Mucosa of rectum (tissue), 2 donors: ENCODE data around the gene GC.
A peak's percentile ranks its signal among the peaks of the same experiment; 100 is the strongest.

Source experiments
- H3K27ac ChIP-seq, 2 donors: one replicate each; pipeline ENCODE4 v1.7.0; 2013; ENCODE audit warnings: inconsistent platforms in 2 of 2, low read depth in 2 of 2, low read length in 2 of 2
- H3K27me3 ChIP-seq, 2 donors: one replicate each; pipeline ENCODE4 v1.7.0; 2013; ENCODE audit warnings: low read length in 2 of 2; ENCODE audit not compliant: control insufficient read depth in 2 of 2, insufficient read depth in 2 of 2
- H3K36me3 ChIP-seq, 2 donors: one replicate each; pipeline ENCODE4 v1.7.0; 2013; ENCODE audit warnings: low read length in 2 of 2; ENCODE audit not compliant: control insufficient read depth in 2 of 2, insufficient read depth in 2 of 2
- H3K4me1 ChIP-seq, 2 donors: one replicate each; pipeline ENCODE4 v1.7.0; 2013; ENCODE audit warnings: low read length in 2 of 2, mild to moderate bottlenecking in 1 of 2; ENCODE audit not compliant: control insufficient read depth in 2 of 2, insufficient read depth in 2 of 2
- H3K4me3 ChIP-seq, 2 donors: one replicate each; pipeline ENCODE4 v1.7.0; 2013; ENCODE audit warnings: low read length in 2 of 2
- H3K9ac ChIP-seq, 2 donors: one replicate each; pipeline ENCODE4 v1.7.0; 2013; ENCODE audit warnings: low read length in 2 of 2, low read depth in 1 of 2, mild to moderate bottlenecking in 1 of 2
- H3K9me3 ChIP-seq, 2 donors: one replicate each; pipeline ENCODE4 v1.7.0; 2013; ENCODE audit warnings: low read length in 2 of 2; ENCODE audit not compliant: control insufficient read depth in 2 of 2
- donor health status: healthy.
- donor health status: Normal muscosa, but diverticular disease.

Gene GC

DNA sequence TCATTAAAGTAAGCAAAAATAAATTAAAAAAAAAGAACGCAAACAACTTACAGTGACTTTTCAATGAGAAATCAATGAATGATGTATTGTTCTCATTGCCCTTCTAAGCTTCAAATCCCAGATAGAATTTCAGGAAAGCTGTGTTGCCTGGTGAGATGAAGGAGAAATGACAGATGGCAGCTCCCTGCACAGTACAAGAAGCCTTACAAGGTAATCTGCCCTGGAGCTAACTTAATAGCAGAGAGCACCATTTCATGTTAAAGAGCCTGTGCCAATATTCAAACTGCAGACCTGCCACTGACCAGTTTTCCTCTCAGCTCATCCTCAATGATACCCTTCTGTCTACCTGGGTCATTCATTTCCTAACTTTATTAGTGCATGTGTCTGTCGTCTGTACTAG is 54.0 kb downstream of the GC start:
- Histone ChIP-seq H3K36me3 (no peaks in the 10 kb centered on the region), H3K27ac (no peak overlapping the region), H3K9ac (no peak overlapping the region), H3K9me3 (no peaks in the 10 kb centered on the region), H3K27me3 (no peaks in the 10 kb centered on the region), H3K4me3 (no peak overlapping the region), H3K4me1 (no peaks in the 10 kb centered on the region)

DNA sequence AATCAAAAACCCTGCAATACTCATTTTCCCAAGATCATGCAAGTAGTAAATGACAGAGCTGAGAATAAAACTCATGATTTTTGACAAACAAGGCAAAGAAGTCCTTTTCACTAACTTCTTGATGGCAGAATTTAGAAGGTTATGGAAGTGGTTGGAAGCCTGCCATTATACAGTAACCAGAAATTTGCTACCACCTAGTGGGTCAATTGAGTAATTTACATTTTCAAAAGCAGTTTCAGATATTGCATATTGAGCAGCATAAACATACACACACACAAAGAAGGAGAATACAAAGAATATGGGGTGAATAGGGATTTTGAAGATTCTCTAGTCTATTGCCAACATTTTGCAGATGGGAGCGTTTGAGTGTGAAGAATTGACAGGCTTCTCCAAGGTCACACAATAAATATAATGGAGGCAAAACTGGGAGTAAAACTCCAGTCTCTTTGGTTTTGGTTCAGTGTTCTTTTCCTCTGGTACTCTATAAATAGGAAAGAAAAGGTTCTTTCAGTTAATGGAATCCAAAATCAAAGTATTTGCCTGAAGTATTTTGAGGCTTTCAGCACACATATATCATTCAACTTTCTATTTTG is 70.2 kb downstream of the GC start:
- H3K4me1 ChIP-seq: peaks cover 18 to 22% of the 10 kb centered on the region in 2 donors
- H3K9me3 ChIP-seq: no peaks in the 10 kb centered on the region
- no peaks in the 10 kb centered on the region for H3K36me3 ChIP-seq
- no peaks in the 10 kb centered on the region for H3K27me3 ChIP-seq
- no peak overlapping the region for H3K27ac ChIP-seq
- H3K9ac ChIP-seq: no peak overlapping the region
- H3K4me3 ChIP-seq: no peak overlapping the region

DNA sequence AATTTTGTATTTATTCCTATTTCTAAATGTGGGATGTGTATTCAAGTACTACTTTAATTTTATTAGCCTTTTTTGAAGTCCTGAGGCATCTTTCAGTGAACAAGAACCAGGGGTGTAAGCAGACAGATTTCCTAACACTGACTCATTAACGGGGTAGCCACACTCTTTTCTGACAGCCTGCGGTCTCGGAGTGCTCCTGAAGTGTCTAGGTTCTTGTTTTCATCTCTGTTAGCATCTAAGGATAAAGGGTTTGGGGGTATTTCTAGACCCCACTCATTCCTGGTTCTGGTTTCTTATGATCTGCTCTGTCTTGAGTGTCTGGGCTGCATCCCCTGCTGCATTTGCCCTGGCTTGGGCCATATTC is 71.9 kb downstream of the GC start:
- Histone ChIP-seq H3K27me3 (no peaks in the 10 kb centered on the region), H3K9ac (no peak overlapping the region), H3K27ac (peak overlapping the region; percentile 33 to 65), H3K4me1 (peaks cover 18 to 22% of the 10 kb centered on the region in 2 donors), H3K9me3 (no peaks in the 10 kb centered on the region), H3K36me3 (no peaks in the 10 kb centered on the region), H3K4me3 (no peak overlapping the region)

DNA sequence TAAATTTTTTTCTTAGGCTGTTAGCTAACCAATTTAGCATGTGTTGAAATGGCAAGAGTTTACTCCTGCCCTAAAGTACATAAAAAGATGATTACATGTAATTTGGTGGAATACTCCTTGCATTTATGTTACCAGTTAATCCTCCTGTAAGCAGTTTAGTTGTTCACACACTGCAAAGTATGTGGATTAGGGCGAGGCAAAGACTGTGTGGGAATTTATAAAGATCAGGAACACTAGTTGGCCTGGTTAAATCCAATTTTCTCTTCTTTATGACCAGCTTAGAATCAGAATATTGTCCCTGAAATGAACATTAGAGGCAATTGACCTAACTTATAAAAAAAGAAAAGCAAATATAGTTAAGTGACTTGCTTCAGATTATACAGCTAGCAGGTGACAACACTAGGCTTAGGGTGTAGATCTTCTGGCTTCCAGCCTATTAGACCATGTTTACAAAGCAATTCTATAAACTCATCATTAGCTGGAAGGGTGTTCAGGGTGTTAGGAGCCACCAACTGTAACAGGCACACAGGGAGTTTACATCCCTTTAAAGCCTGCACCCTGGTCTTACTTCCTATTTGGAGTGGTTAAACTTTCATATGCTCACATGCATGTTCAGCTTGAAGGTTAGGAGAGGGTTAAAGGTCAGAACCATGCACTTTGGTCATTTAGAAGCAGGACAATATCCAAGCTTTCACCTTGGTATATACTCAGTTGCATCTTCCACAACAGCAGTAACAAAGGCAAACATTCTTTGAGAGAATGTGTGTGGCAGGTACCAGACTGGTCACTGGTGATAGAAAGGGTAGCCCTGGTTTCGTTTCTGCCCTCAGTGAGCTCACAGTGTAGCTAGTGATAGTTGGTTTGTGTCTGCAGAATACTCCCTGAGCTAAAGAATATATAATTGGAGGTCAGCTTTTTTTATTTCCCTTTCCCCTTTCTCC is 72.6 kb downstream of the GC start:
- Histone ChIP-seq H3K9ac (no peak overlapping the region), H3K36me3 (no peaks in the 10 kb centered on the region), H3K27me3 (no peaks in the 10 kb centered on the region), H3K4me3 (no peak overlapping the region), H3K27ac (peak overlapping the region; percentile 33 to 65), H3K4me1 (peaks cover 18 to 22% of the 10 kb centered on the region in 2 donors), H3K9me3 (no peaks in the 10 kb centered on the region)

DNA sequence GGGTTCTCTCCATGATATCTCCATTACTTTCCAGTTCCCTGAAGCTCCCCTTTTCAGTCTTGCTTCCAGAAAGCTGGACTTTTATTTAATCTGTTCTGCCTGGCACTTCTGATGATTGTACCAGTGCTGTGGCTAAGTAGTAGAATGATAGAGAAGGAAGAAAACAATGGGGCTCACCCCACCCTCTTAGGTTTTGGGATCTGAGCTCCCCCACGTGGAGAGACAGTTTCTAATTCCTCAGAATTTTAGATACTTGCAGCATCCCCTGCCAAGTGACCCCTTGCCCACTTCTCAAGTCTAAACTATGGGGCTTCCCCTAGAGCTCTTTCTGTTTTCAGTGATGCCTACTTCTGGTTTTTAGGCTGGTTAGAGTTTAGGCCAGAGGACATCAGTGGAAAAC is 73.9 kb downstream of the GC start:
- Histone ChIP-seq H3K9me3 (no peaks in the 10 kb centered on the region), H3K4me1 (peaks cover 18 to 22% of the 10 kb centered on the region in 2 donors), H3K27me3 (no peaks in the 10 kb centered on the region), H3K4me3 (no peak overlapping the region), H3K9ac (no peak overlapping the region), H3K36me3 (no peaks in the 10 kb centered on the region), H3K27ac (no peak overlapping the region)

DNA sequence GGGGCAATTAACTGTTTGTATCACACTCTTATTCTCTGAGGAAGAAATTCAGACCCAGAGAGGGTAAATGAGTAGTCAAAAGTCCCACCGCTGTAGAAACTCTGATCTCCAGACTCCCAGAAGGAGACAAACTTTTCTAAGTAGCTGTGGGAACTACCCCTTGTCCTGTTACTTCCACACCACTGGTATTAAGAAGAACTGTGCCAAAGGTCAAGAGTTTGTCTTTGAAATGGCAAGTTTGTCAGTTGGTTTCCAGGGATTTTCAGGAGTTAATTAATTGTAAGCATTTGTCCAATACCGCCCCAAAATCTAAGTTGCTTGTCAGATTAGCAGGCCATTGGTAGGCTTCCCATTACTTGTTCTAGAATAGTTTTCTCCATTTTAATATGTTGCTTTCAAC is 85.7 kb downstream of the GC start:
- Histone ChIP-seq H3K36me3 (no peaks in the 10 kb centered on the region), H3K27ac (no peak overlapping the region), H3K4me3 (no peak overlapping the region), H3K9me3 (no peaks in the 10 kb centered on the region), H3K4me1 (no peaks in the 10 kb centered on the region), H3K9ac (no peak overlapping the region), H3K27me3 (no peaks in the 10 kb centered on the region)

DNA sequence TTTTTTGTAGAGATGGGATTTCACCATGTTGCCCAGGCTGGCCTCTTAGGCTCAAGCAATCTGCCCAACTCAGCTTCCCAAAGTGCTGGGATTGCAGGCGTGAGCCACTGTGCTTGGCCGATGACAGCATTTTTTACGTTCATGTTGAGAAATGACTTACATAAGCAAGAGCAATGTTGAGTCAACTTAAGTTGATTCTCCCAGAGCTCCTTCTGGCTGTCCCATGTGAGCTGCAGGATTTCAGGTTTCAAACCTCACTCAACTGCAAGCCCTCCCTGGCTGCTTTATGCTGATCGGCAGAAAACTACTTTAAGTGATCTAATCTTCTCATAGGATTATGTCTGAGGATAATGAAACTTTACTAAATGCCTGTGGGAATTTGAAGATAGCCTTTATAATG is 86.8 kb downstream of the GC start:
- H3K36me3 ChIP-seq: no peaks in the 10 kb centered on the region
- no peaks in the 10 kb centered on the region for H3K27me3 ChIP-seq
- no peak overlapping the region for H3K27ac ChIP-seq
- H3K4me3 ChIP-seq: no peak overlapping the region
- no peaks in the 10 kb centered on the region for H3K9me3 ChIP-seq
- H3K4me1 ChIP-seq: no peaks in the 10 kb centered on the region
- no peak overlapping the region for H3K9ac ChIP-seq

DNA sequence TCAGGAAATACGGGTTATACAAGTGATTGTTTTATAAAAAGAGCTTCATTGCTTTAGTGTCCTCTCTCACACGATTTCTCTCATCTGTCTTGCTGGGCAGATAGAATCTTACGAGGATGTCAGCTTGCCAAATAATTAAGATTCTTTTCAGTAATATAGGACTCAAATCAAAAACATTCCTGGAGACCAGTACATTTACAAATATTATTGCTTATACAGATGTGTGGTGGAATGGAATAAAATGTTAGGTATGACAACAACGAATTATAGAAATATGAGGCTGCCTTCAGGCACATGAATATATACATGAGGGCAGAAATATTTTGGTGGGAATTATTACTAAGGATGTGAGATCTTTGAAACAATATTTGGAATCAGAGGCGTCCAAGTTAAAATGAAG is 88.9 kb downstream of the GC start:
- H3K9me3 ChIP-seq: no peaks in the 10 kb centered on the region
- no peaks in the 10 kb centered on the region for H3K27me3 ChIP-seq
- H3K27ac ChIP-seq: no peak overlapping the region
- H3K36me3 ChIP-seq: no peaks in the 10 kb centered on the region
- no peak overlapping the region for H3K9ac ChIP-seq
- no peak overlapping the region for H3K4me3 ChIP-seq
- no peaks in the 10 kb centered on the region for H3K4me1 ChIP-seq

DNA sequence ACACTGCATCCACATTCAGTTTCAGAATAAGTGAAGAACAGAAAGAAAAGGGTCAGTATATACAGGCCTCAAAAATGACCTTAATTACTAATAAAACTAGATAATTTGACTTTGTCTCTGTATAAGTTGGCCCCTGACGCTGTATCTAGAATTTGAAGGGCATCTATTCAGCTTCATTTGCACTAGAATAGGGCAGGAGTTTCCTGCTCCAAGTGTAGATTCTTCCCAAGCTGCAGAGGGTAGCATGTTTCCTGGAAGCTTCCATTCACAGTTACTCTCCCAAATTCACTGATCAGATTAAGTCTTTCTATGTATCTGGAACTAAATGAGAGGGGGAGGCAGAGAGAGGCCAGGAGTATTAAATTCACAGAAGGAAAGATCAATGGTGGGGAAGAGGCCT is 90.9 kb downstream of the GC start:
- no peak overlapping the region for H3K4me3 ChIP-seq
- H3K27ac ChIP-seq: no peak overlapping the region
- H3K36me3 ChIP-seq: no peaks in the 10 kb centered on the region
- no peaks in the 10 kb centered on the region for H3K27me3 ChIP-seq
- no peak overlapping the region for H3K9ac ChIP-seq
- no peaks in the 10 kb centered on the region for H3K4me1 ChIP-seq
- no peaks in the 10 kb centered on the region for H3K9me3 ChIP-seq

DNA sequence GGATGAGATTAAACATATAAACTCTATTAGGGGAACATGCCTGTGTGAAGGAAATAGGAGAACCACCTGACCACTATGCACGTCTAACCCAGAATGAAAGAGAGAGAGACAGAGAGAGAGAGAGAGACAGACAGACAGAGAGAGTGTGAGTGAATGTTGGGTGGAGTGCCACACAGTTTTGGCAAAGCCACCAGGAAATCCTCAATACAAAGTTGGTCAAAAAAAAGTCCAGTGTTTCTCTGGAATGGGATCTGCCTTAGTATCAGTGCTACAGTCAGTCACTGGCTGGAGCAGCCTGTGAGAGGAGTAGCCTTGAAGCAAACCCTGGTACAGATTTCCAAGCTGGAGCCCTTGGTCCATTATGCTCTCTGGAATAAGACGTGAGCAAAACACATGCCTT is 91.7 kb downstream of the GC start:
- no peaks in the 10 kb centered on the region for H3K4me1 ChIP-seq

More for the DNA sequence above, 91.7 kb downstream of the GC start:
- H3K9me3 ChIP-seq: no peaks in the 10 kb centered on the region
- H3K4me3 ChIP-seq: no peak overlapping the region
- H3K36me3 ChIP-seq: no peaks in the 10 kb centered on the region
- H3K9ac ChIP-seq: no peak overlapping the region
- H3K27me3 ChIP-seq: no peaks in the 10 kb centered on the region
- H3K27ac ChIP-seq: no peak overlapping the region
